ENCODE measurements around the gene GTF3C1. TPM values are rescaled to one million over a fixed set of nuclear protein-coding genes. Genes with fewer than 3 reads are reported as not detected.

The GTF3C1 gene
- total and polyA plus RNA-seq, 2 donors (not counting 1 experiment from before 2014, with no cell fraction given) = 31.2 to 49.6 TPM

DNA sequence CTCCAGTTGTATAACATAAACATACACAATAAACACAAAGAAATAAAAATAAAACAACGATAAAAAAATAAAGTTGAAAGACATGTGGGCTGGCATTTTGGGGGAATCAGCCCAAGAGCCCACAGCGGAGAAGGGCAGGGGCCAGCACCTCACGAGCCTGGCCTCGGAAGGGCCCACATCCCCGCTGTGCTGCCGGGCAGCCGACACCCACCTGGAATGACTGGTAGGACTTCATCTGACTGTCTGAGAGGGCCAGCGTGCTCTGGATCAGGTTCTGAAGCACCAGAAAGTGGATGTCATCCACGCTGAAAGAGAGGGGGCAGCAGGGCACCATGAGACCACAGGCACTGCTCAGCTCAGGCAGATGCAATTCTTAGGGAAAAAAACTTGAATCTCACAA lies 73.5 kb downstream of the GTF3C1 start:
- H3K4me1 Mint-ChIP-seq = no peaks in the 10 kb centered on the region
- no peak overlapping the region for H3K27ac Mint-ChIP-seq
- H3K27me3 Mint-ChIP-seq = no peaks in the 10 kb centered on the region
- POLR2A ChIA-PET = no interaction called here
- no peak for DNase-seq
- TF ChIP-seq, protein P1, sequence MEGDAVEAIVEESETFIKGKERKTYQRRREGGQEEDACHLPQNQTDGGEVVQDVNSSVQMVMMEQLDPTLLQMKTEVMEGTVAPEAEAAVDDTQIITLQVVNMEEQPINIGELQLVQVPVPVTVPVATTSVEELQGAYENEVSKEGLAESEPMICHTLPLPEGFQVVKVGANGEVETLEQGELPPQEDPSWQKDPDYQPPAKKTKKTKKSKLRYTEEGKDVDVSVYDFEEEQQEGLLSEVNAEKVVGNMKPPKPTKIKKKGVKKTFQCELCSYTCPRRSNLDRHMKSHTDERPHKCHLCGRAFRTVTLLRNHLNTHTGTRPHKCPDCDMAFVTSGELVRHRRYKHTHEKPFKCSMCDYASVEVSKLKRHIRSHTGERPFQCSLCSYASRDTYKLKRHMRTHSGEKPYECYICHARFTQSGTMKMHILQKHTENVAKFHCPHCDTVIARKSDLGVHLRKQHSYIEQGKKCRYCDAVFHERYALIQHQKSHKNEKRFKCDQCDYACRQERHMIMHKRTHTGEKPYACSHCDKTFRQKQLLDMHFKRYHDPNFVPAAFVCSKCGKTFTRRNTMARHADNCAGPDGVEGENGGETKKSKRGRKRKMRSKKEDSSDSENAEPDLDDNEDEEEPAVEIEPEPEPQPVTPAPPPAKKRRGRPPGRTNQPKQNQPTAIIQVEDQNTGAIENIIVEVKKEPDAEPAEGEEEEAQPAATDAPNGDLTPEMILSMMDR (IDR thresholded peaks at IDR 0.05) = no peak
- TF ChIP-seq EZH2 (IDR thresholded peaks at IDR 0.05; ENCODE audit: borderline replicate concordance, insufficient read depth, low read depth, low read length, poor library complexity, severe bottlenecking) = no peak
- Histone ChIP-seq H3K79me2 (ENCODE audit: control insufficient read depth, insufficient read depth, low read length) (no peaks in the 10 kb centered on the region), H3K27ac (ENCODE audit: low read length in 2 of 2) (no peak overlapping the region), H2AFZ (ENCODE audit: insufficient read depth, low read depth, low read length, poor library complexity, severe bottlenecking) (no peak overlapping the region), H4K20me1 (ENCODE audit: control insufficient read depth, insufficient read depth, low read length, poor library complexity, severe bottlenecking) (no peaks in the 10 kb centered on the region), H3K27me3 (replicated peaks in 1 of 4; ENCODE audit: control extremely low read depth in 1 of 4, control insufficient read depth in 3 of 4, insufficient read depth in 4 of 4, low read length in 3 of 4) (no peaks in the 10 kb centered on the region), H3K9ac (ENCODE audit: low read length) (no peak overlapping the region), H3K4me1 (ENCODE audit: control insufficient read depth in 2 of 2, insufficient read depth in 2 of 2, low read length in 2 of 2) (no peaks in the 10 kb centered on the region), H3K4me3 (ENCODE audit: control extremely low read depth in 1 of 5, extremely low read depth in 1 of 5, insufficient read depth in 1 of 5, low read depth in 2 of 5, low read length in 4 of 5) (no peak overlapping the region), H3K4me2 (replicated peaks; ENCODE audit: low read depth, low read length, poor library complexity, severe bottlenecking) (no peak overlapping the region), H3K36me3 (replicated peaks in 1 of 2; ENCODE audit: control extremely low read depth in 1 of 2, control insufficient read depth in 1 of 2, extremely low read depth in 1 of 2, insufficient read depth in 2 of 2, low read length in 1 of 2) (peaks cover 10 to 80% of the 10 kb centered on the region in 2 experiments), H3K9me3 (ENCODE audit: control extremely low read depth in 1 of 3, control insufficient read depth in 2 of 3, insufficient read depth in 1 of 3, low read length in 2 of 3) (no peaks in the 10 kb centered on the region)
- no peak for ATAC-seq (ENCODE audit: low read depth)
- WGBS (ENCODE audit: insufficient coverage) = 95% methylated on average over 9 of the region's 9 CpGs
- intact Hi-C loops (cut with micrococcal nuclease) = no loop called here
- H3K4me3 Mint-ChIP-seq = no peak overlapping the region
- CTCF ChIA-PET = interaction anchor here (0.9 kb wide), 1 partner anchor 15 kb away, joined by 3 read pairs; no protein-coding TSS in a partner anchor
- H3K9me3 Mint-ChIP-seq (ENCODE audit: insufficient read depth) = no peaks in the 10 kb centered on the region

DNA sequence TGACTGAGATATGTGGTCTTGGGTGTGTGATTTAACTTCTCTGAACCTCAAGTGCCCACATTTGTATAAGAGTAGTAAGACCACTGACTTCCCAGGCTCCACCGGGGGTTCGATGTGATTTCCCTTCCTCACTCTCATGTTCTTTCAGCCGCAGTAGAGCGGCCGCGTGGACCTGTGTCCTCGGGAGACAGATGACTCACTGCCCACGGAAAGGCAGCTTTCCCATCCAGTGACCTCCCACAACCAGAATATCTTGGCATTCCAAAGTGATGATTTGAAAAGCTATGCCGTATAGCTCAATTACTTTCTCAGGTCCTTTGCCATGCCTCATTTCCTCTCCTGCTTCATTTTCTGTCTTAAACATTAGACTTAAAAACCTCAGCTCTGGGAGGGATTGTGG lies 74.2 kb downstream of the GTF3C1 start:
- DNase-seq (no peak), ATAC-seq (ENCODE audit: low read depth) (no peak)
- no peak overlapping the region for H3K9ac ChIP-seq (ENCODE audit: low read length)
- intact Hi-C loops (cut with micrococcal nuclease) = no loop called here
- H3K4me3 ChIP-seq (ENCODE audit: control extremely low read depth in 1 of 5, extremely low read depth in 1 of 5, insufficient read depth in 1 of 5, low read depth in 2 of 5, low read length in 4 of 5) = no peak overlapping the region
- Mint-ChIP-seq H3K4me3 (no peak overlapping the region), H3K9me3 (ENCODE audit: insufficient read depth) (no peaks in the 10 kb centered on the region), H3K27me3 (no peaks in the 10 kb centered on the region), H3K4me1 (no peaks in the 10 kb centered on the region), H3K27ac (no peak overlapping the region)
- H2AFZ ChIP-seq (ENCODE audit: insufficient read depth, low read depth, low read length, poor library complexity, severe bottlenecking) = no peak overlapping the region
- H4K20me1 ChIP-seq (ENCODE audit: control insufficient read depth, insufficient read depth, low read length, poor library complexity, severe bottlenecking) = no peaks in the 10 kb centered on the region
- 95% methylated on average over 6 of the region's 9 CpGs for WGBS (ENCODE audit: insufficient coverage)
- TF ChIP-seq EZH2 (IDR thresholded peaks at IDR 0.05; ENCODE audit: borderline replicate concordance, insufficient read depth, low read depth, low read length, poor library complexity, severe bottlenecking) = no peak
- TF ChIP-seq, protein P1 (IDR thresholded peaks at IDR 0.05) = no peak
- H3K9me3 ChIP-seq (ENCODE audit: control extremely low read depth in 1 of 3, control insufficient read depth in 2 of 3, insufficient read depth in 1 of 3, low read length in 2 of 3) = no peaks in the 10 kb centered on the region
- no peaks in the 10 kb centered on the region for H3K27me3 ChIP-seq (replicated peaks in 1 of 4; ENCODE audit: control extremely low read depth in 1 of 4, control insufficient read depth in 3 of 4, insufficient read depth in 4 of 4, low read length in 3 of 4)
- no peak overlapping the region for H3K27ac ChIP-seq (ENCODE audit: low read length in 2 of 2)
- ChIA-PET POLR2A (no interaction called here), CTCF (interaction anchor here (0.9 kb wide), 1 partner anchor 16 kb away, joined by 3 read pairs; no protein-coding TSS in a partner anchor)
- no peak overlapping the region for H3K4me2 ChIP-seq (replicated peaks; ENCODE audit: low read depth, low read length, poor library complexity, severe bottlenecking)
- H3K79me2 ChIP-seq (ENCODE audit: control insufficient read depth, insufficient read depth, low read length) = no peaks in the 10 kb centered on the region
- H3K4me1 ChIP-seq (ENCODE audit: control insufficient read depth in 2 of 2, insufficient read depth in 2 of 2, low read length in 2 of 2) = no peaks in the 10 kb centered on the region
- peaks cover 10 to 79% of the 10 kb centered on the region in 2 experiments for H3K36me3 ChIP-seq (replicated peaks in 1 of 2; ENCODE audit: control extremely low read depth in 1 of 2, control insufficient read depth in 1 of 2, extremely low read depth in 1 of 2, insufficient read depth in 2 of 2, low read length in 1 of 2)
